ENCODE results near the gene IKZF3.
A peak's percentile ranks its signal among the peaks of the same experiment; 100 is the strongest.

The IKZF3 gene

GRCh38 chr17:39800540-39800939 lies 63.6 kb downstream of the IKZF3 start:
- no peak for TF ChIP-seq CTCF (IDR thresholded peaks at IDR 0.05; ENCODE audit: extremely low read depth, missing control alignments)
- peak; percentile 34 for DNase-seq (ENCODE audit: low spot score)

- no peak for TF ChIP-seq CTCF (IDR thresholded peaks at IDR 0.05; ENCODE audit: extremely low read depth, missing control alignments)
- DNase-seq (ENCODE audit: low spot score), result no peak
These were observed 64.7 kb downstream of the IKZF3 start for GRCh38 chr17:39799395-39799794.

GRCh38 chr17:39794249-39794970 lies 69.7 kb downstream of the IKZF3 start:
- DNase-seq (ENCODE audit: low spot score), result peak; percentile 63
- TF ChIP-seq CTCF (IDR thresholded peaks at IDR 0.05; ENCODE audit: extremely low read depth, missing control alignments), result no peak

- no peak for TF ChIP-seq CTCF (IDR thresholded peaks at IDR 0.05; ENCODE audit: extremely low read depth, missing control alignments)
- no peak for DNase-seq (ENCODE audit: low spot score)
These were observed 70.7 kb downstream of the IKZF3 start for GRCh38 chr17:39793301-39793872.

- DNase-seq (ENCODE audit: low spot score), result no peak
- TF ChIP-seq CTCF (IDR thresholded peaks at IDR 0.05; ENCODE audit: extremely low read depth, missing control alignments), result no peak
These were observed 71.4 kb downstream of the IKZF3 start for GRCh38 chr17:39792526-39793221.

GRCh38 chr17:39791111-39791992 lies 72.8 kb downstream of the IKZF3 start:
- TF ChIP-seq CTCF (IDR thresholded peaks at IDR 0.05; ENCODE audit: extremely low read depth, missing control alignments), result no peak

More at GRCh38 chr17:39791111-39791992, 72.8 kb downstream of the IKZF3 start:
- no peak for DNase-seq (ENCODE audit: low spot score)
